Endodermal cell (in vitro differentiated cells): ENCODE data around the gene KDM1A. TPM values are rescaled to one million over a fixed set of nuclear protein-coding genes. Genes with fewer than 3 reads are reported as not detected.

ENCODE experiments used
- DNase-seq: peaks from one replicate; pipeline ENCODE4 v3.0.0-alpha.2; 2017
- H3K27ac ChIP-seq: 2 replicates; pipeline ENCODE4 v1.5.1; 2013; ENCODE audit warnings: mild to moderate bottlenecking, low read depth, low read length, moderate library complexity
- H3K27me3 ChIP-seq: 2 replicates; pipeline ENCODE4 v1.6.1; 2013; ENCODE audit warnings: mild to moderate bottlenecking, low read length, moderate library complexity; ENCODE audit not compliant: insufficient read depth, control insufficient read depth, poor library complexity, severe bottlenecking
- H3K36me3 ChIP-seq: 2 replicates; pipeline ENCODE4 v1.7.0; 2013; ENCODE audit warnings: mild to moderate bottlenecking, low read length, moderate library complexity; ENCODE audit not compliant: control insufficient read depth, insufficient read depth
- H3K4me1 ChIP-seq: one replicate; pipeline ENCODE4 v1.7.0; 2013; ENCODE audit warnings: low read length; ENCODE audit not compliant: control insufficient read depth, insufficient read depth
- H3K4me3 ChIP-seq: 2 replicates; pipeline ENCODE4 v1.5.1; 2013; ENCODE audit warnings: mild to moderate bottlenecking, low read length, moderate library complexity
- H3K9ac ChIP-seq: 2 replicates; pipeline ENCODE4 v1.6.1; 2013; ENCODE audit warnings: mild to moderate bottlenecking, low read length, moderate library complexity; ENCODE audit not compliant: poor library complexity, severe bottlenecking; ENCODE audit errors: extremely low read depth
- H3K9me3 ChIP-seq: 2 replicates; pipeline ENCODE4 v1.6.1; 2013; ENCODE audit warnings: mild to moderate bottlenecking, low read length, moderate library complexity; ENCODE audit not compliant: control insufficient read depth
- H3K27ac Mint-ChIP-seq: 2 replicates; pipeline ENCODE4 v1.8.0; 2020; ENCODE audit warnings: mixed read lengths
- H3K27me3 Mint-ChIP-seq: 2 replicates; pipeline ENCODE4 v1.8.0; 2021; ENCODE audit warnings: mild to moderate bottlenecking, mixed read lengths; ENCODE audit not compliant: insufficient read depth
- H3K36me3 Mint-ChIP-seq: 2 replicates; pipeline ENCODE4 v1.8.0; 2020; ENCODE audit warnings: low read depth, mixed read lengths
- H3K4me1 Mint-ChIP-seq: 2 replicates; pipeline ENCODE4 v1.8.0; 2020; ENCODE audit warnings: mixed read lengths
- H3K4me3 Mint-ChIP-seq: 2 replicates; pipeline ENCODE4 v1.8.0; 2020; ENCODE audit warnings: mild to moderate bottlenecking, moderate library complexity, mixed read lengths
- H3K9me3 Mint-ChIP-seq: 2 replicates; pipeline ENCODE4 v1.8.0; 2020; ENCODE audit warnings: mild to moderate bottlenecking, mixed read lengths
- WGBS, 2 experiments: methylation state at CpG; one replicate each; pipeline versions ENCODE4 v1.1.5 to v1.1.7; 2013; ENCODE audit warnings: missing lambda C conversion rate in 2 of 2, mixed read lengths in 1 of 2; ENCODE audit not compliant: insufficient coverage in 1 of 2, insufficient read length in 1 of 2; 5-methylcytosine and 5-hydroxymethylcytosine counted together
- total RNA-seq, 2 donors: library from RNA; stranded (reverse); fragmentation: NEBNext Ultra II Directional in 1 of 2; extraction: Animal tissue kit (Norgen Biotek cat#: 25700) in 1 of 2; gene quantifications; 2 replicates in 1 of 2; 3 replicates in 1 of 2; pipeline ENCODE4 v1.2.1, GENCODE V29; 2021
- TF ChIP-seq, protein P1 (sequence below): fragments of 200-600 bp; sonication (generic); conservative IDR thresholded peaks from 2 replicates; pipeline ENCODE4 v1.5.0; 2021; ENCODE audit warnings: antibody characterized with exemption, mild to moderate bottlenecking

KDM1A gene
- total RNA-seq, 2 donors from 2014 or later = 153 to 204 TPM

DNA sequence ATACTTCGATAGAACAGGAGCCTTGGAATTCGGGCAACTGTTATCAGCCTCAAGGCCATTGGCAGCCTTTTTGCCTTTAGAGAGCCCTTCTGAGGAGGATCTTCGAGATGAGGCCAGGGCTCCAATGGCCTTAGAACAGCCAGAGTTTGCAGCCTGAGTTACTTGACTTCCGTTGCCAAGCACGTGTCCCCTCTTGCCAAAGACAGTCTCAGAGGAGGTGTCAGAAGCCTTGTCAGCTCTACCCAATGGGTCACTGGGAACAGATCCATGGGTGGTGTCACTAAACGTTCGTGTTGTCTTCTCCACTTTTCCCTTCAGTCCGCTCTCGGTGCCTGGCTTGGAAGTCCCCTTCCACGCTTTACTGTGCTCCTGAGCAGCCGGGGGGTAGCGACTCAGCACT, 73.2 kb downstream of the KDM1A start:
- Histone ChIP-seq H3K36me3 (peaks cover 80% of the 10 kb centered on the region), H3K4me1 (no peaks in the 10 kb centered on the region), H3K9ac (no peak overlapping the region), H3K4me3 (no peak overlapping the region), H3K27ac (no peak overlapping the region), H3K9me3 (peaks cover 7% of the 10 kb centered on the region), H3K27me3 (no peaks in the 10 kb centered on the region)
- Mint-ChIP-seq H3K27me3 (no peaks in the 10 kb centered on the region), H3K36me3 (peaks cover 71% of the 10 kb centered on the region), H3K9me3 (no peaks in the 10 kb centered on the region), H3K4me1 (no peaks in the 10 kb centered on the region), H3K4me3 (no peak overlapping the region), H3K27ac (peak overlapping the region; percentile 3)
- TF ChIP-seq, protein P1, sequence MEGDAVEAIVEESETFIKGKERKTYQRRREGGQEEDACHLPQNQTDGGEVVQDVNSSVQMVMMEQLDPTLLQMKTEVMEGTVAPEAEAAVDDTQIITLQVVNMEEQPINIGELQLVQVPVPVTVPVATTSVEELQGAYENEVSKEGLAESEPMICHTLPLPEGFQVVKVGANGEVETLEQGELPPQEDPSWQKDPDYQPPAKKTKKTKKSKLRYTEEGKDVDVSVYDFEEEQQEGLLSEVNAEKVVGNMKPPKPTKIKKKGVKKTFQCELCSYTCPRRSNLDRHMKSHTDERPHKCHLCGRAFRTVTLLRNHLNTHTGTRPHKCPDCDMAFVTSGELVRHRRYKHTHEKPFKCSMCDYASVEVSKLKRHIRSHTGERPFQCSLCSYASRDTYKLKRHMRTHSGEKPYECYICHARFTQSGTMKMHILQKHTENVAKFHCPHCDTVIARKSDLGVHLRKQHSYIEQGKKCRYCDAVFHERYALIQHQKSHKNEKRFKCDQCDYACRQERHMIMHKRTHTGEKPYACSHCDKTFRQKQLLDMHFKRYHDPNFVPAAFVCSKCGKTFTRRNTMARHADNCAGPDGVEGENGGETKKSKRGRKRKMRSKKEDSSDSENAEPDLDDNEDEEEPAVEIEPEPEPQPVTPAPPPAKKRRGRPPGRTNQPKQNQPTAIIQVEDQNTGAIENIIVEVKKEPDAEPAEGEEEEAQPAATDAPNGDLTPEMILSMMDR = no peak
- no peak for DNase-seq
- WGBS, 2 experiments = 87 to 90% methylated on average over 12 of the region's 12 CpGs

DNA sequence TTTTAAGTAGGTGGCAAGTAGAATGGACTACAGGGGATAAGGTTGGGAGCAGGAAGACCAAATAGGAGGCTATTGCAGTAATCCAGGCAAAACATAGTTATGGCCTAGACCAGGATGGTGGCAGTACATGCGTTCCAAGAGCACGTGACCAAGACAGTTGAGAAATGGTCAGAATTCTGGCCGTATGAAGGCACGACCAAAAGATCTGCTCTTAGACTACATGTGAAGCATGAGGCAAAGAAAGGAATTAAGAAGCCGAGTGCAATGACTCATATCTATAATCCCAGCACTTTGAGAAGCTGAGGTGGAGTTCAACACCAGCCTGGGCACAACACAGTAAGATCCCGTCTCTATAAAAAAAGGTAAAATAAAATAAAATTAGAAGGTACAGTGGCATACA, 78.0 kb downstream of the KDM1A start:
- H3K27ac Mint-ChIP-seq = no peak overlapping the region
- H3K36me3 Mint-ChIP-seq = peaks cover 25% of the 10 kb centered on the region
- Histone ChIP-seq H3K27ac (no peak overlapping the region), H3K9ac (no peak overlapping the region), H3K4me3 (no peak overlapping the region), H3K36me3 (peaks cover 47% of the 10 kb centered on the region), H3K27me3 (no peaks in the 10 kb centered on the region), H3K4me1 (peaks cover 11% of the 10 kb centered on the region), H3K9me3 (peaks cover 7% of the 10 kb centered on the region)
- 92 to 99% methylated on average over 5 to 6 of the region's 6 CpGs for WGBS, 2 experiments
- no peak for DNase-seq
- TF ChIP-seq, protein P1 = no peak
- H3K4me3 Mint-ChIP-seq = no peak overlapping the region
- H3K4me1 Mint-ChIP-seq = peaks cover 14% of the 10 kb centered on the region
- no peaks in the 10 kb centered on the region for H3K27me3 Mint-ChIP-seq
- no peaks in the 10 kb centered on the region for H3K9me3 Mint-ChIP-seq

DNA sequence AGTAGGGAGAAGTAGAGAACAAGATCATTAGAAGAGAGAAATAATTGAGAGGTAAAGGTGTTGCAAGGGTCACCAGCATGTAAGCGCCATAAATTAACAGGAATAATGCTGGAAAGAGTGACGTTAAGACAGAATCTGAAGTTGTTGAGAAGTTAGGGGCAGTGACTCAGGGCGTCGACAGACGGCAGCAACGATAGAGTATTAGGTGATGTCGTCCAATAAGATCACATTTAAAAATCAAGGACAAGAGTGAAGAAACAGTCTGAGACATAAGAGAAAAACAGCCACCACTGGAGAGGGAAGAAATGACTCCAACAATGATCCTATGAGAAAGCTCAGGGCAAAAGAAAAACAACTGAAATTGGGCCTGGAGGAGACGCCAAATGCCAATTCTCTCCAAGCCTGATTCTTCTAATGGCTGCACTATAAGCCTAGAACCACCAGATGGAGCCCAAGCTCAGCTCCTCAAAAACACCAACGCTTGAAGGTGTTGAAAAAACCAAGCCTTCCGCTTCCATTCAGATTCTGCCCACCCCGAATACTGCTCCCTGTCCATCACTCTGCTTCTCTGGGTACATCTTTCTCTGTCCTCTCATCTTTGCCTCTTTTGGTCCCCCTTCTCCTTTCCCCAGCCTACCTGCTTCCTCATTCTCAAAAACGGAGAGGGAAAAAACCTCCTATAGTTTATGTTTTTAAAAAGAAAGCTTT, 79.3 kb downstream of the KDM1A start:
- Mint-ChIP-seq H3K36me3 (peaks cover 17% of the 10 kb centered on the region), H3K27ac (no peak overlapping the region), H3K4me3 (no peak overlapping the region), H3K4me1 (peaks cover 18% of the 10 kb centered on the region), H3K9me3 (no peaks in the 10 kb centered on the region), H3K27me3 (no peaks in the 10 kb centered on the region)
- peaks cover 11% of the 10 kb centered on the region for H3K4me1 ChIP-seq
- no peak overlapping the region for H3K9ac ChIP-seq
- no peak overlapping the region for H3K27ac ChIP-seq
- TF ChIP-seq, protein P1 = peak; percentile 91
- peaks cover 7% of the 10 kb centered on the region for H3K9me3 ChIP-seq
- WGBS, 2 experiments = 70 to 76% methylated on average over 10 to 11 of the region's 12 CpGs
- H3K27me3 ChIP-seq = no peaks in the 10 kb centered on the region
- peak; percentile 83 for DNase-seq
- H3K4me3 ChIP-seq = no peak overlapping the region
- H3K36me3 ChIP-seq = peaks cover 34% of the 10 kb centered on the region
